ENCODE data around the gene WDR54. TPM values are rescaled to one million over a fixed set of nuclear protein-coding genes. Genes with fewer than 3 reads are reported as not detected.
A peak's percentile ranks its signal among the peaks of the same experiment; 100 is the strongest.
"Not testable (repeated sequence)": the region's sequence is repeated elsewhere in the genome, so short reads cannot be mapped to it uniquely, and the experiment has no call there.

WDR54 gene
- total RNA-seq, 1 experiment from 2014 or later: 27.7 TPM

DNA sequence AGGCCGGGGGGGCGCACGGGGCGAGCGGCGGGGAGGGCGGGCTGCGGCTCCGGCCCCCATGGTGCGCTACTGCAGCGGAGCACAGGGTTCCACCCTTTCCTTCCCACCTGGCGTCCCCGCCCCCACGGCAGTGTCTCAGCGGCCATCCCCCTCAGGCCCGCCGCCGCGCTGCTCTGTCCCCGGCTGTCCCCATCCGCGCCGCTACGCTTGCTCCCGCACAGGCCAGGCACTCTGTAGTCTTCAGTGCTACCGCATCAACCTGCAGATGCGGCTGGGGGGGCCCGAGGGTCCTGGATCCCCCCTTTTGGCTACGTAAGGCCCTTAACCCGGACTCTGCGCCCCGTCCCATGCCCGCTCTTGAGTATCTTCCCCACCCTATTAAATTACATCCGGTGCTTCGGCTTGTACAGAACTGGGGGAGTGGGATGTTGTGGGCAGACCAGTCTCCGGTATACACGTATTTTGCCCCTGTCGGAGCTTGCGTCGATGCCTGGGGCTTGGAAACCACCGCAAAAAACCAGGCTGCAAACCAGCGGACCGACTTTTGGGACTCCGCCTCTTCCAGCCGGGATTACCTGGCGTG, 36.1 kb downstream of the WDR54 start:
- ChIA-PET POLR2A (interaction anchor here (0.6 to 1.2 kb wide), 3 partner anchors 17 to 43 kb away, joined by 3 to 4 read pairs (median 3); no protein-coding TSS in a partner anchor), CTCF (no interaction called here)
- peaks cover 20% of the 10 kb centered on the region for H3K4me1 ChIP-seq (ENCODE audit: control insufficient read depth, insufficient read depth, low read length)
- peak overlapping the region; percentile 91 to 100 for H3K4me3 ChIP-seq (ENCODE audit: low read depth in 2 of 2, low read length in 2 of 2)
- no peaks in the 10 kb centered on the region for H3K27me3 ChIP-seq (ENCODE audit: control insufficient read depth, insufficient read depth, low read length)
- BruUV-seq (replicated peaks): no TSS peak
- DNase-seq (ENCODE audit: low read depth, low spot score): no peak
- intact Hi-C loops (cut with micrococcal nuclease; ENCODE audit: unreplicated experiment): no loop called here
- no peaks in the 10 kb centered on the region for H3K9me3 ChIP-seq (ENCODE audit: control insufficient read depth, insufficient read depth, low read depth, low read length)
- peak; percentile 64 for ATAC-seq
- in situ Hi-C loops (cut with HindIII; ENCODE audit: low pct_unique_long_range_greater_than_20kb, low sequenced_read_pairs): no loop called here
- H3K36me3 ChIP-seq (ENCODE audit: control insufficient read depth, insufficient read depth, low read length): peaks cover 4% of the 10 kb centered on the region; the same call in 1 of the 2 replicates
- TF ChIP-seq SIN3A (IDR thresholded peaks at IDR 0.05; ENCODE audit: borderline replicate concordance, insufficient read depth, low read depth, low read length): no peak
- peak; percentile 59; the same call in 1 of the 2 replicates for TF ChIP-seq POLR2AphosphoS5 (IDR thresholded peaks at IDR 0.05; ENCODE audit: low read depth, low read length)
- H3K27ac ChIP-seq (ENCODE audit: low read length): peak overlapping the region; percentile 90

GRCh38 chr2:74458132-74458937, 36.8 kb downstream of the WDR54 start, which contains the start of gene WBP1:
TSS of gene WBP1 (plus strand) at chr2:74458438. CDS start at chr2:74458603, 165 bp downstream.
- peak; percentile 100 for DNase-seq (ENCODE audit: low read depth, low spot score)
- in situ Hi-C loops (cut with HindIII; ENCODE audit: low pct_unique_long_range_greater_than_20kb, low sequenced_read_pairs): no loop called here
- peaks cover 6% of the 10 kb centered on the region; the same call in 1 of the 2 replicates for H3K36me3 ChIP-seq (ENCODE audit: control insufficient read depth, insufficient read depth, low read length)
- POLR2A ChIA-PET: interaction anchor here (0.5 to 1.2 kb wide), 5 partner anchors 13 to 43 kb away, joined by 3 to 9 read pairs (median 4); no protein-coding TSS in a partner anchor
- BruUV-seq (replicated peaks): TSS peak; percentile 88
- intact Hi-C loops (cut with micrococcal nuclease; ENCODE audit: unreplicated experiment): no loop called here
- TF ChIP-seq REST (IDR thresholded peaks at IDR 0.05; ENCODE audit: insufficient read depth in 1 of 2, low read depth in 2 of 2, low read length in 1 of 2) (no peak), POLR2AphosphoS5 (IDR thresholded peaks at IDR 0.05; ENCODE audit: low read depth, low read length) (peak; percentile 9)
- no peaks in the 10 kb centered on the region for H3K27me3 ChIP-seq (ENCODE audit: control insufficient read depth, insufficient read depth, low read length)
- H3K4me3 ChIP-seq (ENCODE audit: low read depth in 2 of 2, low read length in 2 of 2): peak within 1 kb of the TSS; percentile 95 to 100
- CTCF ChIA-PET: interaction anchor here (0.7 kb wide), 1 partner anchor 67 kb away, joined by 3 read pairs; no protein-coding TSS in a partner anchor
- H3K4me1 ChIP-seq (ENCODE audit: control insufficient read depth, insufficient read depth, low read length): peaks cover 20% of the 10 kb centered on the region
- peak within 1 kb of the TSS; percentile 99 for H3K27ac ChIP-seq (ENCODE audit: low read length)
- ATAC-seq: peak; percentile 90
- no peaks in the 10 kb centered on the region for H3K9me3 ChIP-seq (ENCODE audit: control insufficient read depth, insufficient read depth, low read depth, low read length)

GRCh38 chr2:74458938-74459363, 37.4 kb downstream of the WDR54 start:
- in situ Hi-C loops (cut with HindIII; ENCODE audit: low pct_unique_long_range_greater_than_20kb, low sequenced_read_pairs): no loop called here
- ChIA-PET POLR2A (interaction anchor here (0.5 to 1.2 kb wide), 3 partner anchors 15 to 42 kb away, joined by 3 to 9 read pairs (median 3); no protein-coding TSS in a partner anchor), CTCF (interaction anchor here (0.7 kb wide), 1 partner anchor 67 kb away, joined by 3 read pairs; no protein-coding TSS in a partner anchor)
- H3K4me1 ChIP-seq (ENCODE audit: control insufficient read depth, insufficient read depth, low read length): peaks cover 20% of the 10 kb centered on the region
- ATAC-seq: no peak
- H3K36me3 ChIP-seq (ENCODE audit: control insufficient read depth, insufficient read depth, low read length): peaks cover 6% of the 10 kb centered on the region; the same call in 1 of the 2 replicates
- TF ChIP-seq SIN3A (IDR thresholded peaks at IDR 0.05; ENCODE audit: borderline replicate concordance, insufficient read depth, low read depth, low read length): no peak
- H3K27me3 ChIP-seq (ENCODE audit: control insufficient read depth, insufficient read depth, low read length): no peaks in the 10 kb centered on the region
- no peak for DNase-seq (ENCODE audit: low read depth, low spot score)
- H3K4me3 ChIP-seq (ENCODE audit: low read depth in 2 of 2, low read length in 2 of 2): peak overlapping the region; percentile 95 to 100
- intact Hi-C loops (cut with micrococcal nuclease; ENCODE audit: unreplicated experiment): no loop called here
- H3K9me3 ChIP-seq (ENCODE audit: control insufficient read depth, insufficient read depth, low read depth, low read length): no peaks in the 10 kb centered on the region
- no TSS peak for BruUV-seq (replicated peaks)
- H3K27ac ChIP-seq (ENCODE audit: low read length): peak overlapping the region; percentile 99

- H3K4me1 ChIP-seq (ENCODE audit: control insufficient read depth, insufficient read depth, low read length): peaks cover 20% of the 10 kb centered on the region
- peak overlapping the region; percentile 95 to 100 for H3K4me3 ChIP-seq (ENCODE audit: low read depth in 2 of 2, low read length in 2 of 2)
- peak overlapping the region; percentile 70 for H3K27ac ChIP-seq (ENCODE audit: low read length)
- intact Hi-C loops (cut with micrococcal nuclease; ENCODE audit: unreplicated experiment); CTCF ChIA-PET; in situ Hi-C loops (cut with HindIII; ENCODE audit: low pct_unique_long_range_greater_than_20kb, low sequenced_read_pairs); H3K36me3 ChIP-seq (ENCODE audit: control insufficient read depth, insufficient read depth, low read length); DNase-seq (ENCODE audit: low read depth, low spot score); BruUV-seq (replicated peaks); H3K27me3 ChIP-seq (ENCODE audit: control insufficient read depth, insufficient read depth, low read length); ATAC-seq; H3K9me3 ChIP-seq (ENCODE audit: control insufficient read depth, insufficient read depth, low read depth, low read length): not testable (repeated sequence)
- POLR2A ChIA-PET: interaction anchor here (0.6 kb wide), 1 partner anchor 18 kb away, joined by 5 read pairs; no protein-coding TSS in a partner anchor
These were observed 38.1 kb downstream of the WDR54 start for GRCh38 chr2:74459503-74460118.

DNA sequence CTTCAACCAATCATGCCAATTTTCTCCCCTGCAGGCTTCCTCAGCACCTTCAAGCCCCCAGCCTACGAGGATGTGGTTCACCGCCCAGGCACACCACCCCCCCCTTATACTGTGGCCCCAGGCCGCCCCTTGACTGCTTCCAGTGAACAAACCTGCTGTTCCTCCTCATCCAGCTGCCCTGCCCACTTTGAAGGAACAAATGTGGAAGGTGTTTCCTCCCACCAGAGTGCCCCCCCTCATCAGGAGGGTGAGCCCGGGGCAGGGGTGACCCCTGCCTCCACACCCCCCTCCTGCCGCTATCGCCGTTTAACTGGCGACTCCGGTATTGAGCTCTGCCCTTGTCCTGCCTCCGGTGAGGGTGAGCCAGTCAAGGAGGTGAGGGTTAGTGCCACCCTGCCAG, 38.7 kb downstream of the WDR54 start:
- H3K4me3 ChIP-seq (ENCODE audit: low read depth in 2 of 2, low read length in 2 of 2); H3K36me3 ChIP-seq (ENCODE audit: control insufficient read depth, insufficient read depth, low read length); H3K27me3 ChIP-seq (ENCODE audit: control insufficient read depth, insufficient read depth, low read length); ATAC-seq; intact Hi-C loops (cut with micrococcal nuclease; ENCODE audit: unreplicated experiment); BruUV-seq (replicated peaks); in situ Hi-C loops (cut with HindIII; ENCODE audit: low pct_unique_long_range_greater_than_20kb, low sequenced_read_pairs); H3K9me3 ChIP-seq (ENCODE audit: control insufficient read depth, insufficient read depth, low read depth, low read length); H3K27ac ChIP-seq (ENCODE audit: low read length); DNase-seq (ENCODE audit: low read depth, low spot score): not testable (repeated sequence)
- CTCF ChIA-PET: interaction anchor here (0.6 kb wide), 1 partner anchor 210 kb away, joined by 3 read pairs; no protein-coding TSS in a partner anchor
- H3K4me1 ChIP-seq (ENCODE audit: control insufficient read depth, insufficient read depth, low read length): peaks cover 20% of the 10 kb centered on the region
- POLR2A ChIA-PET: interaction anchor here (0.6 kb wide), 1 partner anchor 15 kb away, joined by 4 read pairs; no protein-coding TSS in a partner anchor
